Activated B cell treated with CpG ODN at 0.5 μM for 24 hours (primary cell): ENCODE results near the gene SLC51A. TPM values are rescaled to one million over a fixed set of nuclear protein-coding genes. Genes with fewer than 3 reads are reported as not detected.

ENCODE experiments used
- ATAC-seq: fragments of 200-7000 bp; cut with Tn5 transposase; one replicate; pipeline ENCODE4 v1.10.0; 2021; ENCODE audit warnings: low read depth, mild to moderate bottlenecking, moderate library complexity
- CTCF ChIA-PET: fragments of 350-600 bp; sonication (Branson Sonifier 250); formaldehyde crosslinking; loops from one replicate; lab custom pipeline; 2021; ENCODE audit warnings: antibody characterized with exemption; lab: Charles Lee
- POLR2A ChIA-PET: fragments of 350-600 bp; sonication (Branson Sonifier 250); formaldehyde crosslinking; loops from one replicate; lab custom pipeline; 2021; ENCODE audit warnings: antibody characterized with exemption; lab: Charles Lee
- DNase-seq: peaks from one replicate; pipeline ENCODE4 v3.0.0; 2022
- H3K27ac Mint-ChIP-seq: one replicate; pipeline ENCODE4 v1.8.0; 2020; ENCODE audit warnings: mixed read lengths
- H3K27me3 Mint-ChIP-seq: one replicate; pipeline ENCODE4 v1.8.0; 2021; ENCODE audit warnings: mixed read lengths
- H3K36me3 Mint-ChIP-seq: one replicate; pipeline ENCODE4 v1.8.0; 2021; ENCODE audit warnings: low read depth, mixed read lengths
- H3K4me1 Mint-ChIP-seq: one replicate; pipeline ENCODE4 v1.8.0; 2021; ENCODE audit warnings: mixed read lengths
- H3K4me3 Mint-ChIP-seq: one replicate; pipeline ENCODE4 v1.8.0; 2020; ENCODE audit warnings: mild to moderate bottlenecking, mixed read lengths
- H3K9me3 Mint-ChIP-seq: one replicate; pipeline ENCODE4 v1.8.0; 2020; ENCODE audit warnings: mixed read lengths
- intact Hi-C: fragments of 100-400 bp; cut with micrococcal nuclease; formaldehyde crosslinking; loops from one replicate; pipeline ENCODE4 v1.15.1; 2024
- total RNA-seq: library from RNA; stranded (reverse); gene quantifications from 2 replicates; pipeline ENCODE4 v1.2.3, GENCODE V29; 2022
- TF ChIP-seq, protein P1 (sequence below): fragments of 200-600 bp; IDR thresholded peaks from one replicate; pipeline ENCODE4 v1.8.0; 2022; ENCODE audit warnings: antibody characterized with exemption, mild to moderate bottlenecking

Gene SLC51A
- total RNA-seq, 1 donor from 2014 or later = not detected

DNA sequence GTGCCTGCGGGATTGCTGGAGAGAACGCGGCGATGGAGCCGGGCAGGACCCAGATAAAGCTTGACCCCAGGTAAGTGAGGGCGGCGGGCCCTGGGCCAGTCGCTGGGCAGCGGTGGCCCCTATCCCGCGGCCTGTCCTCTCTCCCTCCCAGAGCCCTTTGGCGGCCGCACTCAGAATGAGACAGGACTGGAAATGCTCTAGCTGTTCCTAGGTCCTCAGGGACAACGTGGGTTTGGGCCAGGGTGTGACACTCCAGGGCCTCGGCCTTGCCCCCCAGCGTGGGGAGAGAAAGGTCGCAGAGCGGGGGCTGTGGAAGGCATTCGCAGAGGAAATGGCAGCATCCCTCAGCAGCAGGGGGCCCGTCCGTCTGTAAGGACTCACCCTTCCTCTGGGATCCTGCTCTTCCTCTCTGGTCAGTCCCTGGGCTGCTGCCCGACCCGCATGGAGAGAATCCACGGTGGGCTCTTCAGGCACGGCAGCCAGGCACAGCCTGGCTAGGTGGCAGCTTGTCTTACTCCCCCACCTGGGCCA, 412 bp downstream of the SLC51A start:
- ATAC-seq (no peak), DNase-seq (no peak)
- Mint-ChIP-seq H3K4me1 (peaks cover 16% of the 10 kb centered on the region), H3K27me3 (no peaks in the 10 kb centered on the region), H3K36me3 (no peaks in the 10 kb centered on the region), H3K4me3 (no peak overlapping the region), H3K27ac (no peak overlapping the region), H3K9me3 (no peaks in the 10 kb centered on the region)
- intact Hi-C loops = no loop called here
- ChIA-PET CTCF (no interaction called here), POLR2A (no interaction called here)
- TF ChIP-seq, protein P1, sequence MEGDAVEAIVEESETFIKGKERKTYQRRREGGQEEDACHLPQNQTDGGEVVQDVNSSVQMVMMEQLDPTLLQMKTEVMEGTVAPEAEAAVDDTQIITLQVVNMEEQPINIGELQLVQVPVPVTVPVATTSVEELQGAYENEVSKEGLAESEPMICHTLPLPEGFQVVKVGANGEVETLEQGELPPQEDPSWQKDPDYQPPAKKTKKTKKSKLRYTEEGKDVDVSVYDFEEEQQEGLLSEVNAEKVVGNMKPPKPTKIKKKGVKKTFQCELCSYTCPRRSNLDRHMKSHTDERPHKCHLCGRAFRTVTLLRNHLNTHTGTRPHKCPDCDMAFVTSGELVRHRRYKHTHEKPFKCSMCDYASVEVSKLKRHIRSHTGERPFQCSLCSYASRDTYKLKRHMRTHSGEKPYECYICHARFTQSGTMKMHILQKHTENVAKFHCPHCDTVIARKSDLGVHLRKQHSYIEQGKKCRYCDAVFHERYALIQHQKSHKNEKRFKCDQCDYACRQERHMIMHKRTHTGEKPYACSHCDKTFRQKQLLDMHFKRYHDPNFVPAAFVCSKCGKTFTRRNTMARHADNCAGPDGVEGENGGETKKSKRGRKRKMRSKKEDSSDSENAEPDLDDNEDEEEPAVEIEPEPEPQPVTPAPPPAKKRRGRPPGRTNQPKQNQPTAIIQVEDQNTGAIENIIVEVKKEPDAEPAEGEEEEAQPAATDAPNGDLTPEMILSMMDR = no peak

GRCh38 chr3:196217307-196218154, 1.2 kb downstream of the SLC51A start:
- POLR2A ChIA-PET = interaction anchor here (0.5 kb wide), 1 partner anchor 12 kb away, joined by 3 read pairs; no protein-coding TSS in a partner anchor
- H3K36me3 Mint-ChIP-seq = no peaks in the 10 kb centered on the region
- H3K4me3 Mint-ChIP-seq = peak overlapping the region; percentile 11
- peak overlapping the region; percentile 1 for H3K27ac Mint-ChIP-seq
- intact Hi-C loops = no loop called here
- H3K27me3 Mint-ChIP-seq = no peaks in the 10 kb centered on the region
- ATAC-seq (no peak), DNase-seq (no peak)
- peaks cover 16% of the 10 kb centered on the region for H3K4me1 Mint-ChIP-seq
- TF ChIP-seq, protein P1 = no peak
- H3K9me3 Mint-ChIP-seq = no peaks in the 10 kb centered on the region
- CTCF ChIA-PET = interaction anchor here (1.3 to 2.6 kb wide), 2 partner anchors 21 to 144 kb away, joined by 3 to 11 read pairs; no protein-coding TSS in a partner anchor

DNA sequence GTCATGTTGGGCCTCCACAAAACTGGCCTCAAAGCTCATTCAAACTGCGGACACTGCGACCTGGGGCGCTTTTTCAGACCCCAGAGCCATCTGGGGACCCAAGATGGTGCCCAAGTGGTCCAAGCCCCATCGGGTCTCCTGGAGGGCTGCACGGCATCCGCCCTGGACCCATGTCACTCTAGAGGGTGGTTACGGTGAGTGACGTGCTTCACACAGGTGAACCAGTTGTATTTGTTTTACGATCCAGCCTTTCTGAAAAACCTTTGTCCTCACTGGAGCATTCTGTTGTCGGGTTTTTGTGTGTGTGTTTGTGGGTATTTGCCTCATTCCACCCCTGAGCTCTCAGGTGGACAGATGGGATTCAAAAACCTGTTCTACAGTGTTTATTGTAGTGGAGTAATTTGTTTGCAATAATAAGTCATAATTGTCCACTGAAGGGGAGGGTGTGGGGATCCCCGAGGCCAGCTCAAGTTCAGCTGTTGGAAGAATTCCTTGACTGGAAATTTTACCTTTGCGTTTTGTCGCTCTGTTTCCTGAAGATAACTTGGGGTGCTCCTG, 1.9 kb downstream of the SLC51A start:
- H3K4me3 Mint-ChIP-seq = no peak overlapping the region
- H3K27ac Mint-ChIP-seq = no peak overlapping the region
- ChIA-PET POLR2A (interaction anchor here (0.6 kb wide), 2 partner anchors 11 to 36 kb away, joined by 3 to 4 read pairs; no protein-coding TSS in a partner anchor), CTCF (interaction anchor here (1.3 to 2.6 kb wide), 2 partner anchors 22 to 144 kb away, joined by 3 to 11 read pairs; no protein-coding TSS in a partner anchor)
- ATAC-seq (no peak), DNase-seq (no peak)
- H3K4me1 Mint-ChIP-seq = peaks cover 16% of the 10 kb centered on the region
- intact Hi-C loops = no loop called here
- H3K9me3 Mint-ChIP-seq = no peaks in the 10 kb centered on the region
- TF ChIP-seq, protein P1 = no peak
- no peaks in the 10 kb centered on the region for H3K36me3 Mint-ChIP-seq
- H3K27me3 Mint-ChIP-seq = no peaks in the 10 kb centered on the region

GRCh38 chr3:196219194-196219969, 3.0 kb downstream of the SLC51A start:
- Mint-ChIP-seq H3K27me3 (no peaks in the 10 kb centered on the region), H3K4me3 (peak overlapping the region; percentile 88), H3K9me3 (no peaks in the 10 kb centered on the region), H3K36me3 (no peaks in the 10 kb centered on the region), H3K4me1 (peaks cover 16% of the 10 kb centered on the region), H3K27ac (peak overlapping the region; percentile 70)
- no peak for DNase-seq
- intact Hi-C loops = no loop called here
- ChIA-PET POLR2A (interaction anchor here (1.0 kb wide), 1 partner anchor 13 kb away, joined by 3 read pairs; no protein-coding TSS in a partner anchor), CTCF (interaction anchor here (2.6 kb wide), 1 partner anchor 145 kb away, joined by 11 read pairs; no protein-coding TSS in a partner anchor)
- TF ChIP-seq, protein P1 = no peak
- ATAC-seq = peak; percentile 85
